HepG2 (cell line): ENCODE results near the gene ZNRD2. TPM values are rescaled to one million over a fixed set of nuclear protein-coding genes. Genes with fewer than 3 reads are reported as not detected.

Experiments
- AGO2 ChIP-seq: fragments of 200-400 bp; formaldehyde crosslinking; optimal IDR thresholded peaks from 2 replicates; pipeline ENCODE3; 2017; ENCODE audit warnings: mild to moderate bottlenecking, low read depth, low read length, moderate library complexity
- CBX1 ChIP-seq: IDR thresholded peaks from one replicate; pipeline ENCODE4 v1.6.1; 2016; ENCODE audit warnings: antibody characterized with exemption, low read depth
- HNRNPLL ChIP-seq: fragments of 200-400 bp; formaldehyde crosslinking; IDR thresholded peaks from 2 replicates; pipeline ENCODE4 v1.6.1; 2017; ENCODE audit warnings: mild to moderate bottlenecking, low read depth, low read length; ENCODE audit not compliant: poor library complexity, severe bottlenecking
- MEIS2 ChIP-seq: sonication (generic); formaldehyde crosslinking; IDR thresholded peaks from 2 replicates; pipeline ENCODE4 v1.9.0; 2021; ENCODE audit warnings: mild to moderate bottlenecking, missing genetic modification reagents
- MXD4 ChIP-seq: IDR thresholded peaks from 2 replicates; pipeline ENCODE4 v1.6.1; 2016; ENCODE audit warnings: mild to moderate bottlenecking, missing biosample characterization, missing genetic modification reagents
- NR2F6 ChIP-seq, 2 experiments: IDR thresholded peaks; 2 replicates each; pipeline ENCODE4 v1.6.1; 2016; ENCODE audit warnings: antibody characterized with exemption in 1 of 2, mild to moderate bottlenecking in 1 of 2
- RARA ChIP-seq: IDR thresholded peaks from 2 replicates; pipeline ENCODE4 v1.6.1; 2016; ENCODE audit warnings: missing genetic modification reagents, missing compliant biosample characterization
- TAF1 ChIP-seq: sonication (generic); formaldehyde crosslinking; IDR thresholded peaks from 2 replicates; pipeline ENCODE4 v1.4.0; 2020; ENCODE audit warnings: missing genetic modification reagents
- ZBTB3 ChIP-seq: sonication (generic); formaldehyde crosslinking; IDR thresholded peaks from 2 replicates; pipeline ENCODE4 v1.4.0; 2020; ENCODE audit warnings: low read depth, mild to moderate bottlenecking, moderate library complexity, missing genetic modification reagents, borderline replicate concordance
- ZFP36L1 ChIP-seq: sonication (generic); formaldehyde crosslinking; IDR thresholded peaks from 2 replicates; pipeline ENCODE4 v1.8.0; 2022; ENCODE audit warnings: mild to moderate bottlenecking, missing genetic modification reagents, moderate library complexity
- ZKSCAN5 ChIP-seq: sonication (generic); formaldehyde crosslinking; IDR thresholded peaks from 2 replicates; pipeline ENCODE4 v1.5.1; 2020; ENCODE audit warnings: mild to moderate bottlenecking, missing genetic modification reagents
- ZMAT3 ChIP-seq: sonication (generic); formaldehyde crosslinking; conservative IDR thresholded peaks from 2 replicates; pipeline ENCODE4 v1.7.0; 2021; ENCODE audit warnings: missing genetic modification reagents
- ZNF33A ChIP-seq: sonication (generic); formaldehyde crosslinking; IDR thresholded peaks from 2 replicates; pipeline ENCODE4 v1.5.1; 2020; ENCODE audit warnings: missing genetic modification reagents, mild to moderate bottlenecking, moderate library complexity, borderline replicate concordance
- ZNF605 ChIP-seq: sonication (generic); formaldehyde crosslinking; IDR thresholded peaks from 2 replicates; pipeline ENCODE4 v1.8.0; 2022; ENCODE audit warnings: mild to moderate bottlenecking, missing genetic modification reagents
- ZNF629 ChIP-seq: sonication (generic); formaldehyde crosslinking; conservative IDR thresholded peaks from 2 replicates; pipeline ENCODE4 v1.5.0; 2020; ENCODE audit warnings: missing genetic modification reagents
- polyA plus RNA-seq, 8 experiments: library from polyadenylated mRNA; depleted of rRNA in 3 of 8; stranded (reverse) in 7 of 8; unstranded in 1 of 8; fragments of >200 nt; fragmentation: Illumina TruSeq in 4 of 8; extraction: Trizol in 4 of 8; gene quantifications; 2 replicates each; pipeline versions ENCODE4 v1.2.1 to v1.2.3, GENCODE V29; 2011 to 2016; ENCODE audit warnings: low read depth in 4 of 8, missing spikeins in 1 of 8, mixed read lengths in 1 of 8; ENCODE audit not compliant: insufficient read depth in 1 of 8
- total RNA-seq, 5 experiments: library from RNA; depleted of rRNA; stranded (reverse); fragments of >200 nt; fragmentation: Illumina TruSeq; extraction: Trizol; gene quantifications; 2 replicates each; pipeline ENCODE4 v1.2.3, GENCODE V29; 2016; ENCODE audit warnings: low read depth in 1 of 5
- TF ChIP-seq, protein P1 (sequence below): sonication (generic); formaldehyde crosslinking; IDR thresholded peaks from 2 replicates; pipeline ENCODE4 v1.5.0; 2020; ENCODE audit warnings: missing genetic modification reagents
- TF ChIP-seq, protein P2 (sequence below): IDR thresholded peaks from 2 replicates; pipeline ENCODE4 v1.6.1; 2016; ENCODE audit warnings: missing compliant biosample characterization, missing genetic modification reagents, borderline replicate concordance
- TF ChIP-seq, protein P3 (sequence below): sonication (generic); formaldehyde crosslinking; IDR thresholded peaks from 2 replicates; pipeline ENCODE4 v1.4.0; 2020; ENCODE audit warnings: missing genetic modification reagents
- TF ChIP-seq, protein P4 (sequence below): IDR thresholded peaks from 2 replicates; pipeline ENCODE4 v1.6.1; 2016; ENCODE audit warnings: mild to moderate bottlenecking
- TF ChIP-seq, protein P5 (sequence below): IDR thresholded peaks from 2 replicates; pipeline ENCODE4 v1.6.1; 2018; ENCODE audit warnings: missing genetic modification reagents

ZNRD2 gene
- total and polyA plus RNA-seq, 2 of the 13 experiments (the other 11 are each of a cell fraction or from before 2014, with no cell fraction given), result 29.2 to 34.0 TPM

DNA sequence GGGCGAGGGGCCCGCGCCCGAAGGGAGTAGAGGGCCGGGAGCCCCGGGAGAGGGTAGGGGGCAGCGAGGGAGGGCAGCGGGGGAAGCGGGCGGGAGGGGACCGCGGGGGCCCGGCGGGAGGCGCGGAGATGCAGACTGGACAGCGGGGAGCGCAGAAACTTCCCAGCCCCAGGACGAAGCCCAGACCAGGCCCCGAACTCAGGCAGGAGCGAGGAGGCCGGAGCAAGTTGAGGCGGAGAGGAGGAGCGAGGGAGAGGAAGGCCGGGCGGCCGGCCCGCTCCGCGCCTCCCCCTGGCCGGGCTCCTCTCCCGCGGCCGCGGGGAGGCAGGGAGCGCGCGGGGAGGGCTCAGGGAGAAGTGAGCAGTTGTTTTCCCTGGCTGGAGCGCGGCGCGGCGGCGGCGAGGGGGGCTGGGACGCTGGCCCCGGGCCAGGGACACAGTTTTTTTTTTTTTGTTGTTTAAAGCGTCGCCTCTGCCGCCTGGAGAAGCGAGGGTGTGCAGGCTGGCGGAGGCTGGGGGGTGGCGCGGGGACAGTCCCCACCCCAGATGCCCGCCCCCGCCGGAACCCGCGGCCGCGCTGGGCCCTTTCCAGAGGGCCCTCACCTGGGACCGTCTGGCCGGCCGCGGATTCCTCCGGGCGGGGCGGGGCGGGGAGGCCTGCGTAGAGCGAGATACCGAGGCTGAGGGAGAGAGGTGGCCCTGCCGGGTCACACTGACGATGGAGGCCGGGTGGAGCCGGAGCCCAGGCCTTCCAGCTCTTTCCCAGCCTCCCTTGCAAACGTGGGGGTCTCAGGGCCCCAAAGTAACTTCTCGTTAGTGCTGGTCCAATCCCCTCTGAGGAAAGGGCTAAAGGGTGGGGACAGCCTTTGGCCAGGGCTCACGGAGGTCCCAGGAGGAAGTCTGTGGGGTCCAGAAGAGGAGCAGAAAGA, 12.0 kb upstream of the ZNRD2 start, which contains the start of gene LTBP3 (continued):
- TF ChIP-seq ZBTB3 (no peak), ZKSCAN5 (CRISPR knock-in tag) (no peak), ZNF629 (CRISPR knock-in tag) (no peak), MXD4 (CRISPR knock-in tag) (no peak), AGO2 (peak; percentile 53), ZNF605 (0 out of 2 replicates have a peak, but pooled peaks have one; percentile 51), RARA (CRISPR knock-in tag) (peak; percentile 32; the same call in 1 of the 2 replicates), HNRNPLL (peak; percentile 30), ZMAT3 (CRISPR knock-in tag) (0 out of 2 replicates have a peak, but pooled peaks have one; percentile 18), ZNF33A (CRISPR knock-in tag) (no peak), NR2F6 (IDR thresholded peaks at IDR 0.05) (no peak), NR2F6 (CRISPR knock-in tag; IDR thresholded peaks at IDR 0.05) (peak; percentile 5; the same call in 1 of the 2 replicates), MEIS2 (CRISPR knock-in tag) (peak; percentile 19; the same call in 1 of the 2 replicates), CBX1 (no peak), TAF1 (CRISPR knock-in tag) (peak; percentile 26), ZFP36L1 (CRISPR knock-in tag) (no peak)
- TF ChIP-seq, protein P1, sequence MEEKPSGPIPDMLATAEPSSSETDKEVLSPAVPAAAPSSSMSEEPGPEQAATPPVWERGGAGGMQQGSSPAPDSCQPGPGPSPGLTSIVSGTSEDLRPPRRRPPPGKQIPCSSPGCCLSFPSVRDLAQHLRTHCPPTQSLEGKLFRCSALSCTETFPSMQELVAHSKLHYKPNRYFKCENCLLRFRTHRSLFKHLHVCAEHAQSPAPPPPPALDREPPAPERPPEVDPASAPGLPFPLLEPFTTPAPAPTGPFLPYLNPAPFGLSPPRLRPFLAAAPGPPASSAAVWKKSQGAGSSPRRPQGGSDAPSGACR, result peak; percentile 77; the same call in 1 of the 2 replicates
- TF ChIP-seq, protein P2, sequence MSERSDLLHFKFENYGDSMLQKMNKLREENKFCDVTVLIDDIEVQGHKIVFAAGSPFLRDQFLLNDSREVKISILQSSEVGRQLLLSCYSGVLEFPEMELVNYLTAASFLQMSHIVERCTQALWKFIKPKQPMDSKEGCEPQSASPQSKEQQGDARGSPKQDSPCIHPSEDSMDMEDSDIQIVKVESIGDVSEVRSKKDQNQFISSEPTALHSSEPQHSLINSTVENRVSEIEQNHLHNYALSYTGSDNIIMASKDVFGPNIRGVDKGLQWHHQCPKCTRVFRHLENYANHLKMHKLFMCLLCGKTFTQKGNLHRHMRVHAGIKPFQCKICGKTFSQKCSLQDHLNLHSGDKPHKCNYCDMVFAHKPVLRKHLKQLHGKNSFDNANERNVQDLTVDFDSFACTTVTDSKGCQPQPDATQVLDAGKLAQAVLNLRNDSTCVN (CRISPR knock-in tag), result no peak
- TF ChIP-seq, protein P3, sequence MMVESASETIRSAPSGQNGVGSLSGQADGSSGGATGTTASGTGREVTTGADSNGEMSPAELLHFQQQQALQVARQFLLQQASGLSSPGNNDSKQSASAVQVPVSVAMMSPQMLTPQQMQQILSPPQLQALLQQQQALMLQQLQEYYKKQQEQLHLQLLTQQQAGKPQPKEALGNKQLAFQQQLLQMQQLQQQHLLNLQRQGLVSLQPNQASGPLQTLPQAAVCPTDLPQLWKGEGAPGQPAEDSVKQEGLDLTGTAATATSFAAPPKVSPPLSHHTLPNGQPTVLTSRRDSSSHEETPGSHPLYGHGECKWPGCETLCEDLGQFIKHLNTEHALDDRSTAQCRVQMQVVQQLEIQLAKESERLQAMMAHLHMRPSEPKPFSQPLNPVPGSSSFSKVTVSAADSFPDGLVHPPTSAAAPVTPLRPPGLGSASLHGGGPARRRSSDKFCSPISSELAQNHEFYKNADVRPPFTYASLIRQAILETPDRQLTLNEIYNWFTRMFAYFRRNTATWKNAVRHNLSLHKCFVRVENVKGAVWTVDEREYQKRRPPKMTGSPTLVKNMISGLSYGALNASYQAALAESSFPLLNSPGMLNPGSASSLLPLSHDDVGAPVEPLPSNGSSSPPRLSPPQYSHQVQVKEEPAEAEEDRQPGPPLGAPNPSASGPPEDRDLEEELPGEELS (CRISPR knock-in tag), result peak; percentile 12; the same call in 1 of the 2 replicates
- TF ChIP-seq, protein P4, sequence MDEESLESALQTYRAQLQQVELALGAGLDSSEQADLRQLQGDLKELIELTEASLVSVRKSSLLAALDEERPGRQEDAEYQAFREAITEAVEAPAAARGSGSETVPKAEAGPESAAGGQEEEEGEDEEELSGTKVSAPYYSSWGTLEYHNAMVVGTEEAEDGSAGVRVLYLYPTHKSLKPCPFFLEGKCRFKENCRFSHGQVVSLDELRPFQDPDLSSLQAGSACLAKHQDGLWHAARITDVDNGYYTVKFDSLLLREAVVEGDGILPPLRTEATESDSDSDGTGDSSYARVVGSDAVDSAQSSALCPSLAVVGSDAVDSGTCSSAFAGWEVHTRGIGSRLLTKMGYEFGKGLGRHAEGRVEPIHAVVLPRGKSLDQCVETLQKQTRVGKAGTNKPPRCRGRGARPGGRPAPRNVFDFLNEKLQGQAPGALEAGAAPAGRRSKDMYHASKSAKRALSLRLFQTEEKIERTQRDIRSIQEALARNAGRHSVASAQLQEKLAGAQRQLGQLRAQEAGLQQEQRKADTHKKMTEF (CRISPR knock-in tag), result peak; percentile 44; the same call in 1 of the 2 replicates
- TF ChIP-seq, protein P5, sequence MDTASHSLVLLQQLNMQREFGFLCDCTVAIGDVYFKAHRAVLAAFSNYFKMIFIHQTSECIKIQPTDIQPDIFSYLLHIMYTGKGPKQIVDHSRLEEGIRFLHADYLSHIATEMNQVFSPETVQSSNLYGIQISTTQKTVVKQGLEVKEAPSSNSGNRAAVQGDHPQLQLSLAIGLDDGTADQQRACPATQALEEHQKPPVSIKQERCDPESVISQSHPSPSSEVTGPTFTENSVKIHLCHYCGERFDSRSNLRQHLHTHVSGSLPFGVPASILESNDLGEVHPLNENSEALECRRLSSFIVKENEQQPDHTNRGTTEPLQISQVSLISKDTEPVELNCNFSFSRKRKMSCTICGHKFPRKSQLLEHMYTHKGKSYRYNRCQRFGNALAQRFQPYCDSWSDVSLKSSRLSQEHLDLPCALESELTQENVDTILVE, result 0 out of 2 replicates have a peak, but pooled peaks have one; percentile 33
